Dermis blood vessel endothelial cell (primary cell): ENCODE results near the gene PDE2A. TPM values are rescaled to one million over a fixed set of nuclear protein-coding genes. Genes with fewer than 3 reads are reported as not detected.

Source experiments
- DNase-seq: peaks from one replicate; pipeline ENCODE4 v3.0.0; 2010
- total RNA-seq: library from RNA; depleted of rRNA; stranded (reverse); fragments of >200 nt; gene quantifications from 2 replicates; pipeline ENCODE4 v1.2.3, GENCODE V29; 2014

Gene PDE2A
- total RNA-seq, 1 donor from 2014 or later: 351 TPM

DNA sequence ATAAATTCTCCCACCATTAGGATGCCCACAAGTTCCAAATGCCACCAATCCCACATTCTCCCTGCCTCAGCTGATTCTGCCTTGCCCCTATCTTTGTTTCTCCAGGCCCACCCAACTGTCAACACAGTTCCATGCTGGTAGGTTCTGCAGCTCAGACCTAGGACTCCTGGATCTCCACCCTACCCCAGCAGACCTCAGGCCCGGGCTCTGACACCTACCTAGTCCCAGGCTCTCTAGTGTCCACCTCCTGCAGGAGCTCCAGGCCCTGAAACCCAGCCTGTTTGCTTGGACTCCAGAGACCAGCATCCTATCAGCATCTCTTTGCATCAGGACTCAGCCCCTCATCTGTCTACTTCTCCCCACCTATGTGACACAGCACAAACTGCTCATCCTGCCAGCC, 86.5 kb downstream of the PDE2A start:
- DNase-seq: no peak

DNA sequence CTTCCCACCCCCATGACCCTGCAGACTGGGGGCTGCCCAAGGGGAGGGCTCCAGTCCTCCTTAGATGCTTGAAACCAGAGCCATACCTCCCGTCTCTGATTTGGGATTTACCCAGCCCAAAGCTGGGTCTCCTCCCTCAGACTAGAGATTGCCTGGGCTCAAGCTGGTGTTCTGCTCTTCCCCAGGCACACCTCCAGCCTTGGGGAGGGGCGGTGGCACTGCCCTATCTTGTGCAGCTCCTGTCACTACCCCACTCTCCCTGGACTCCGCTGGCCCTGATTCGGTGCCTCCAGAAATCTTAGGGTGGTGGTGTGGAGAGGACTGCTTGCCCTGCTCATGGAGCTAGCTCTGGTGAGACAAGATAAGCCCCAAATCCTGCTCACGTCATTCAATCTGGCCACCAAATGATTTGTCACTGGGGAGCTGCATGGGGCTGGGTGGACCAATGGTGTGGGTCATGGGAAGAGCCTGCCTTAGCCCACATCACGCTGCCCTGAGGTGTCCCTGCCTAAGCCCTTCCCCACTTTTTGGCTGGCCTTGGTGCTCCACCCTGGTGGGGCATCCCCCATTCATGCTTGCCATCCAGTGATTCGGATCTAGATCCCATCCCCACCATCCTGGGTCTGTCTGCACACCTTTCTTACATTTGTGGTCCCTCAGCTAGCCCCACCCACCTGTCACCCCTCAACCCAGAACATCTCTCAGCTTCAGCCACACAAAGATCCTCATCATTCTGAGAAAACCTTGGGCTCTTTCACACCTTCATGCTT, 87.7 kb downstream of the PDE2A start:
- DNase-seq: no peak

DNA sequence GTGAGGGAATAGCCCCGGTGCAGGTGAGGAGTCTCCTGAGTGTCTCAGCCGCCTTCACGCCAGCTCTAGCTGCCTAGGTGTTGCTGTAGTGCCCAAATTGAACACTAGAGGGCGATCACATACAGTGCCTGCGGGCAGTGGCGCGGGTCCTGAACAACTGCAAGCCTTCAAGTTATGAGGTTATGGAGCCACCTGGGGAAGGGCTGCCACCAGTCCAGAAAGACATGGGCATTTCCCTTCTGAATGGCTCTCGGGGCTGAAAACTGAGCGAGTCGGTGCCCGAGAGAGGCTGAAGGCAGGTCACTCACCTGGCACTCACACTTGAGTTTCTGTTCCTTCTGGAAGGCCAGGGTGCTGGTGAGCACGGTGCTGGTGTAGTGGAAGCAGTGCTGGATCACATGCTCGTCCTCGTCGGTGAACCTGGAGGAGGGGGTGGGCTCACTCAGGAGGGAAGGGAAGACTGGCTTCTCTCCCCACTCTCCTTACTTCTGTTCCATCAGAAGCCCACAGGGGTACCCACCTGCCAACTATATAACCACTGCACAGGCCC, 88.4 kb downstream of the PDE2A start:
- DNase-seq: peak; percentile 81

DNA sequence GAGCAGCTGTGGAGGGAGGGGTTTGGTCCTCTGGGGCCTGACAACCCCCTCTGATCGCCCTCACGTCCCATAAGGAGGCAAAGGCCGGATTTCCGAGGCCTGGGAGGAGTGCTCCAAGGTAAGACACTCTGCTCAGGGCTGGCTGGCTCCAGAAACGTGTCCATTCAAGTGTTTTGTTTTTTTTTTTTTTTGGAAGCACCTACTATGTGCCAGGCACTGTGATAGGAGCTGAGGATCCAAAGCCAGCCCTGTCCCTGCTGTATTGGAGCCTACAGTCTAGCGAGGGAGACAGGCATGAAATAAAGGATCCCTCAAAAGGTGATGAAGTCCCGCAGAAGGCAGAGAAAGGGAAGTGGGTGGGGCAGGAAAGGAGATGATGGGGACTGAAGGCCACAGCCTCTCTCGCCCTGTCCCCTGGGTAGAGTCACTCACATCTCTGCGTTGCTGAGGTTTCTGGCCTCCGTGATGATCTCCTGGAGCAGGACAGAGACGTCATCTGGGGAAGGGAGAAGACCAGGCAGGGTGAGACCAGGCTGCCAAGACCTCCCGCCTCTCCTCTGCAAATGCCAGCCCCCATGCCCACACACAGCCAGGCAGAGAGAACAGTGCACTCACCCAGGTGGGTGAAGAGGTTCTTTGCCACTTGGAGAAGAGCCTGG, 89.2 kb downstream of the PDE2A start:
- DNase-seq: no peak

DNA sequence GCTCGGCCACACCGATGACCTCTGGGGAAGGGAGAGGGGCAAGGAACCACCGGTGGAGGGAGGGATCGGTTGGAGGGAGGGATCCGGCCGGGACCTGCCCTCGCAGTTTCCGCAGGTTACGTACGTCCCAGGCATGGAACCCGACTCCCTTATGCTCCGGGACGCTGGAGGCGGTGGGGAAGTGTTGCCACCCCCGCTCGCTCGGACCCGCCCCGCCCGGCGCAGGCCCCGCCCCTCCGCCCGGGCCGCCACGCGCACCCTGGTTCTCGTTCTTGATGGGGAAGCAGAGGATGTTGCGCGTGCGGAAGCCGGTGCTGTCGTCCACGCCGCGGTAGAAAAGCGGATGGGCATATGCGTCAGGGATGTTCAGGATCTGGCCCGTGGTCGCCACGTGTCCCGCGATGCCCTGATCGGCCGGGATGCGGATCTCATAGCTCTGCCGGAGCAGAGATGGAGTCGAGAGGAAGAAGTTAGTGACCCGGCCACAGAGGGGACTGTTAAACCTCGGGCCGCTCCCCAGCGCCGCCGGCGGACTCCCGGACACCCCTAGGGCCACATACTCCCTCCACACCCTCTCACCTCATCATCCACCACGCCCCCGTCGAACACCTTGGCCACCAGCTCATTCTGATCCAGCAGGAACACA, 89.8 kb downstream of the PDE2A start:
- DNase-seq: no peak

DNA sequence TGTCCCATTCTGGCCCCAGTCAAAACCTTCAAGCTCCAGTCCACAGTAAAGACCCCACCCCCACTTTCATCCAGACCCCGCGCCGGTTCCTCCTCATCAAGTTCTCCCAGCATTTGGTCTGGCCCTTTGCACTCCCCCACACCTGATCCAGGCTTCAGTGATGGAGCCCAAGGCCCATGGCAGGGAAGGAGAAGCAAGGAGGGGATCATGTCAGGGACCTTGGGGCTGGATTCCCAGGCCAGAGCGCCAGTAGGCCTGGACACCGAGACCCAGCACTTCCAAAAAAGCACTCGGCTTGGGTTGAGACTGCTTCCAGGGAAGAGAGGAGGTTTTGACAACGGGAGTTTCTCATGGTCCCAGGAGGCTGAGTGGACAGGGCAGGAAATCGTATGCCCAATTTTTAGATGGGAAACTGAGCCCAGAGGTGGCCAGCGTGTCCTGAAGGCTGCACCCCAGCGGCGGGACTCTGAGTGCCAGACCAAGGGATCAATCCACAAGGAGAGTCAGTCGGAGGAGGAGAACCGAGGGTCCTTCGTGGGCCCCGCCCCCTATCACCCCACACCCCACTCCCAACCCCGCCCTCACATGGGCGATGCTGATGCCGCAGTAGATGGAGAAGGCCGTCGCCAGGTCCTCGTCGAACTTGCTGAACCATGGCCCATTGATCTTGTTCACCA, 90.5 kb downstream of the PDE2A start:
- no peak for DNase-seq

DNA sequence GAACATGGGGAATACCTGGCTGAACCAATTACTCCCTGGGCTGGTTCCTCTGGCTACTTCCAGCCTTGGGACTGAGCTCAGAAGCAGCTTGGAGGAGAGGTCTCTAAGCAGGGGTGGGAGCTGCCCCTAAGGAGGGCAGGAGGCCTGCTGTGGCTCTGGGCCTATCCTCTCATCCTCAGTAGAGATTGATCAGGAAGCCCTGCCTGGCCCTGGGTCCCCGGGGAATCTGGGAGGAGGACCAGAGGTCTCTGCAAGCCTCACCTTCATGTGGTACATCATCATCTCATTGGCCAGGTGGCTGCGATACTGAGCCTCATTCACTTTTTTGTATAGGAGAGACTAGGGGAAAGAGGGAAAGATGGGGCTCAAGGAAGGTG, 91.1 kb downstream of the PDE2A start:
- no peak for DNase-seq

DNA sequence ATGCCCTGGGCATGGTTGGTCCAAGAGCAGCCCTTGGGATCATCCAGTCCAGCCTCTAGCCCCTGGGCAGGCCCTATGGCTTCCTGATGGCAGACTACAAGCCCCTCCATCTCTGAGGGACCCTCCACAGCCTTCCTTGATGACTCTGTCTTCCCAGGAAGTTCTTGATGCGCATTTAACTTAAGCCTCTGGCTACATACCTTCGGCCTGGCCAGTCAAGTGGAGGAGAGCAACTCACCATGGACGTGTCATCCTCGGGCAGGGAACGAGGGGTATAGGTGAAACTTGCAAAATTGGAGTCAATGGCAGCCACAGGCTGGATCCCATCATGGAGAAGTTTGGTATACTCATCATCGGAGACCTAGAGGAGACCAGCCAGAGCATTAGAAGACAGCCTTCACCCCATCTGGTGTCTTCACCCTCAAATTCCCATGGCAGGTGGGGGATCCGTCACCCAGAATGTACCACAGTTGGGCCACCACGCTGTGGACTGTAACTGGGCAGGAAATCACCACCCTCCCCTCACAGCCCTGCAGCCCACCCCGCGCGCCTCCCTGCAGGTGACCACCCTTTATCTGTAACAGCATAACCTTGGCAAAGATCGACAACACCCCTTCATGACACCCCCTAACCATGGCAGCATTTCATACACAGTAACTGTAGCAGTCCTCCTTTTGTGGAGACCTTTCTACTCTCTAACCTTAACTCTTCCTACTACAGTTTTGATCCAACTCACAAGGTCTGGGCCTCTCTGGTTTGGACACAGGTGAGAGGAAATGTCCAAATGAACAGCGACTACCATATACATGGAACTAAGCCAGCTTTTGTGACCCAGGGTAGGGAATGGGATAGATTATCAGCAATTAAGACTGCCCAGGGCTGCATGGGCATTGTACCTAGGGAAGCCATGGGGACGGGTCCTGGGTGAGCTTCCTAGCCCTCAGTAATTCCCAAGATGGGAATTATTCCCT, 91.7 kb downstream of the PDE2A start:
- no peak for DNase-seq

DNA sequence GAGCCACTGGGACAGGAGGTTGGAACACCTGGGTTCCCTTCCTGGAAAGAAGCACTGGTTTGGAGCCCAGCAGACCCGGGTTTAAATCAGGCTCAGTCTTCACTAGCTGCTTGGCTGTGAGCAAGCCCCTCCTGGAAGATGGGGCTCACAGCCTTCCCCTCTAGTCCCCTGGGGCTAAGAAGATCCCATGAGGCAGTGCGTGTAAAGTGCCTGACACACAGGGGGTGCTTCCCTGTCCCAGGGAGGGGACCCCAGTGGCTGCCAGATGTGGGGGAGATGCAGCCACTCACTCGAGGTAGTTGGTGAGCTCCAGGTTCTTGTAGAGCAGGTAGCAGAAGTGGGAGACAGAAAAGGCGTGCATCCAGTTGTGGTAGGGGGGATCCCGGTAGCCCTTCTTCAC, 93.2 kb downstream of the PDE2A start:
- DNase-seq: no peak

DNA sequence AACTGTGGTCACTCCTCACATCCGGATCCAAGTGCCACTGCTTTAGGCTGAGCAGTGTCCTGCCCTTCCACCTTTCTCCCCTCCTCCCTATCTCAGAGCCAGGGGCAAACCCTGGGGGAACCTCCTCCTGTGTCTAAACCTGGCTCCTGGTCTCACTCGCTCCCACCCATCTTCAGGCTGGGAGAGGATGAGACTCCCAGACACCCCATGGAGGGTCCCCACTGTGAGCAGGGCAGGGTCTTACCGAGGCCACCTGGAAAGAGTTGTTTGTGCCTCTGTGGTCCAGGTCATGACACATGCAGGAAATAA, 93.6 kb downstream of the PDE2A start:
- DNase-seq: no peak

DNA sequence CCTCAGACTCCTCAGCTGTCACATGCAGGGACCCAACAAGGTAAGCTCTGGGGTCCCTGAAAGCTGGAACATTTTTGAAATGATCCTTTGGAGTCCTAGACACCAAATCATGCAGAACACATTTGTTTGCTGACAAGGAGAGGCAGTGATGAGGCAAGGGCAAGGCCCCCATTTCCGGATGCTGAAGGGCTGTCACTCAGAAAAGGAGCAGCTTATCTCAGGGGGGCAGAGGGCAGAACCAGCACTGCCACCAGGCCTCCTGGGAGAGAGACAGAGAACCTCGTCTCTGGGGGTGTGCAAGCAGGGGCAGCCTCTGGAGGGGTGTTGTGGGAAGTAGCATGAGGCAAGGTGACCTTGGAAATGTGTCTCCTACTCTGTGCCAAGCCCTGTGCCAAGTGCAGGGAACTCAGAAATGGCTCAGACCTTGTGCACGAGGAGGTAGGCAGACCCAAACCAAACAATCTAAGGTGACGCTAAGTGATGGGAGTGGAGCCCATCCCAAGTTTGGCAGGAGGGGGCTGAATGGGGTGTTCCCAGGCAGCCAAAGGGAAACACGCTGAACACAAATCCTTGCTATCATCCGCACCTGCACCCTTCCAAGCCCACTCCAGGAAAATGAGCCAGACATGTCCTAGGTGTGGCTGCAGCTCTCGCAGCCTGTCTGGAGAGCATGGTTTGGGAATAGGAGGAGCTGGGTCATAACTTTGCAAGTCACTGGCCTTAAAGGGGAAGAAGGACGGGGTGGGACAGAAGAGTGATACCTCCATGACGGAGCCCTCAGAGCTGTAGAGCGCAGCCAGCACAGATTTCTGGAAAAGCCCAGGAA, 94.2 kb downstream of the PDE2A start:
- no peak for DNase-seq

DNA sequence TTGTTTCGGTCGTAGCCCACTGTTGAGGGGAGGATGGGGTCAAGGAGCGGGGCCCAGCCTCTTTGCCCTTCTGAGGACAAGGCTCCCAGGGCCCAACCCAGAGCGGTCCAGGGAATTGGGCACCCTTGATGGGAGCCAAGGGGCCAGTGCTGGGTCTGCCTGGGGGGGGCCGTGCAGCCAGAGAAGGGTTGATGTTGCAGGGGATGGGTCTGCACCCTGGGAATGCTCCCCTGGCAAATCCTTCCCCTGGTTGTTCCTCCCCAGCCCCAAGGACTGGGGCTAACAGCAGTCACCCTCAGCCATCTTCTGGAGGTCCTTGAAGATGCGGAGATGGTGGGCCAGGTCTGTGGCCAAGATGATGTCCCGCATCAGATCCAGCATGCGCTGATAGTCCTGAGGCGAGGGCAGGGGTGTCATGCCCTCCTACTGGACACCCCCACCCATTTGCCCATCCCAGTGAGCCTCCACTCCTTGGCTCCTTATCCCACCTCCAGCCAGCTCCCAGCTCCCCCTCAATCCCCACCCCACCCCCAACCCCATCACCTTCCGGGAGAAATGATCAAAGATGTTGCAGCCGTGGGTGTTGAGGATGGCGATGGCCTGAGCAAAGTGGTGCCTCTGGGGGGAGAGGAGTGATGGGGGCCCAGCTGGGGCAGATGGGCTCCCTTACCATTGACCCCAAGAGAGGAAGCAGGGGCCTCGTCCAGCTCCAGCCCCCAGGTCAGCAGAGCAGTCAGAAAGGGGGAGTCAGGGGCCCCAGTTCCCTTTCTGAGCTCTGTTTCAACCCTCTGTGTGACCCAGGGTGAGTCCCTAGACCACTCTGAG, 95.0 kb downstream of the PDE2A start:
- no peak for DNase-seq

DNA sequence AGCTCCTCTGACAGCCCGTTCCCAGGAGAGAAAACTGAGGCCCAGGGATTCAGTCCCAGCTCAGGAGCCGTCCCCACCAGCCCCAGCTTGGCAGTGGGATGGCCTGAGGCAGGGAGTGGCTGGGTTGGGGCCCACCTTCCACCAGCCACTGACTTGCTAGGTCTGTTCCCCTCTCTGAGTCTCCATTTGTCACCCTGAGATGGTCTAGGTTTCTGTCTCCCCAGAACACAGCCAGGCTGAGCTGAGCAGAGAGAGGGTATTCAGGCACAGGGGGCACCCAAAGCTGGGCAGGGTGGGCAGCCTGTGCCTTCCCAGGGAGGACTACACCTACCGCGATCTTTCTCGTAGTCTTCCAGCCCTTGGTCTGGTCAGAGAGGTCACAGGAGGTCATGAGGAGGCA, 95.7 kb downstream of the PDE2A start:
- DNase-seq: no peak

DNA sequence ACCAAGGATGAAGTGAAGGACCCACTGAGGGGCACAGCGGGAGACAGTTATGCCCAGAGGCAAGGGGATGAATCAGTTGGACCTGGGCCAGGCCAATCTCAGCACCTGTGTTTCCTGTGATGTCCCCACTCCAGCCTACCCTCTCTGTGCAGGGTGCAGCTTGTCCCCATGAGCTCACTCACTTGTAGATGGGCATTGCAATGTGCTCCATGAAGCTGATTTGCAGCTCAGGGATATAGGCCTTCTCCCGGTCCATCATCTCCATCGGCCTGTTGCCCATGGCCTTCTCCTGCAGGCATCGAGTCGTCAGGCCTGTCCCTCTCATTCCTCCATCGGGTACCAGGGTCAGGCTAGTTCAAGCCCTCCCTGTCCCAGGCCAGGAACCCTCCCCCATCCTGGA, 96.2 kb downstream of the PDE2A start:
- DNase-seq: no peak

DNA sequence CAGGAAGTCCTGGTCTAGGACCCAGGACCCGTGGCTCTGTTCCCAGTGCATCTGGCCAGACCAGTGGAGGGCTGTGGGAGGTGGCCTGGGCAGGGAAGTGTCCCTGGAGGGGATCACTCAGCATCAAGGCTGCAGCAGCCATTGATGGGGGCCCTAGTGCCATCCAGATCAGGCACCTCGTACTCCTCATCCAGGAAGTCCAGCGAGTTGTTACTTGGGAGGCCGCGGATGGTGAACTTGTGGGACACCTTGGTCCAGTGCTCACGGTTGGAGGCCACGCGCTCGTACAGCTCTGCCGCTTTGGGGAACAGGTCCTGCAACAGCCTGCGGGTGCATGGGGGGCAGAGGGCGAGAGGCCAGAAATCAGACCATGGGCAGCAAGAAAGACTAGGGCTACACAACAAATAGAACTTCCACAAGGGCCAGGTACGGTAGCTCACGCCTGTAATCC, 96.9 kb downstream of the PDE2A start:
- DNase-seq: no peak

DNA sequence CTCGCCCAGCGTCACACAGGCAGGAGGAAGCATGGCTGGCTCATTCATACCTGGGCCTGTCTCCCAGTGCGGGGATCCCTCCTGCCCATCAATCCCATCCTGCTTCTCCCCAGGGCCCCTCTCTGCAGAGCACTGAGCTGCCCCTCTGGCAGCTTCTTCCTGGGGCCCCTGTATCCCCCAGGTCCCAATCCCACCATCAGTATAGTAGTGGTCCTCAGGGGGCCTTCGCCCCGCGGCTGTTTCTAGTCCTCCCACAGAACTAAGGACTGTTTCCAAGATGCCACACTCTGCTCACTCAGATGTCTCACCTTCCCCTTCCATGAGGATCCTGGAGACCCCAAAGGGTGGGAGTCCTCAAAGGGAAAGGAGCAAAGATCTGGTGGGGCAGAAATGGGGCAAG, 97.6 kb downstream of the PDE2A start:
- no peak for DNase-seq

DNA sequence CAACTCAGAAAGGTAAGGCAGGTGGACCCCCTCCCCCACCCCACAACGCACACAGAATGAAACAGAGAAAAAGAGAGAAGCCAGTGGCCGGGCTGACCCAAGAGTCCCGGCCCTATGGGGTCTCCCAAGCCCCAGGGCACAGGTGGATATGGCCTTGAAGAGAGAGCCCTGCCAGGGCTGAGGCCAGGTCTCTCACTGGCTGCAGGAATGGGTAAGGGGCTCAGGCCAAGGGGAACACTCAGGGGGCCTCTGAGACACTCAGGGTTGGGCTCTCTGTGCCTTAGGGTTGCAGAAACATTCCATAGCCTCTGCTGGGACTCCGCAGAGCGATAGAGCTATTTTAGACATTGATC, 98.0 kb downstream of the PDE2A start:
- no peak for DNase-seq

DNA sequence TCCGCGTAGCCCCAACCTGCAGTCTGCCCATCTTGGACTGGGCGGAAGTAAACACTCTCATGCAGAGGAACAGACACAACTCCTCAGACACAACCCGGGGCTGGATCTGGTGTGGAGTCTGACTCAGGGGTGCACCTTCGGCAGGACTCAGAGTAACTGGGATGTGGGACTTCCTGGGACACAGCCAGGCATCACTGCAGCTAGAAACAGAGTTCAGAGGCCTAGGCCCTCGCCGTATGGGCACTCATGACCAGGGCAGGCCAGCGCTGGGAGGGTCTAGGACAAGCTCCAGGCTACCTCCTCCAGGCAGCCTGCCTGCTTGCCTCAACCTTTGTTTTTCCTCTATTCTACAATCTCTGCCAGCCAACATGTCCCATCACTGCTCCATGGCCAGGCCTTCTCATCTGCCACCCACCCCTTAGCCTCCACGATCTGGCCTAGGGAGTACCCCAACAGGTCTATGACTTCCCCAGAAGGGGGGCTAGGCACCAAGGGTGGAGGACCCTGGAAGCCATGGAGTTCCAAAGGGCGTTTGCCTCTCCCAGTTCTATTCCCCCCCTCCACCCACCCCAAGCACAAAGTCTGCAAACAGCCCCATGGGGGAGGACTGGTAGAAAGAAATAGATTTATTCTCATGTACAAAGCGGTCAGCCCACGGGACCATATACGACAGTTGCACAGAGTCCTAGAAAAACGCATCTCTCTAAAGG, 98.5 kb downstream of the PDE2A start:
- DNase-seq: no peak
